SK-N-SH treated with all-trans-retinoic acid at 6 μM for 48 hours (cell line): ENCODE data around the gene MAGEC1.

Experiments used
- ATAC-seq: fragments of 200-7000 bp; cut with Tn5 transposase; 3 replicates; pipeline ENCODE4 v1.9.1; 2020; ENCODE audit warnings: mild to moderate bottlenecking, moderate library complexity
- ARNTL ChIP-seq: fragments of 450-650 bp; formaldehyde crosslinking; IDR thresholded peaks from 2 replicates; pipeline ENCODE4 v1.5.0; 2020; ENCODE audit warnings: low read depth, mild to moderate bottlenecking, moderate library complexity, borderline replicate concordance
- BACH2 ChIP-seq: fragments of 250-450 bp; sonication (Bioruptor Pico); IDR thresholded peaks from 2 replicates; pipeline ENCODE4 v1.9.0; 2021; ENCODE audit warnings: mild to moderate bottlenecking, borderline replicate concordance
- CREB5 ChIP-seq: fragments of 250-450 bp; sonication (Bioruptor Pico); IDR thresholded peaks from 2 replicates; pipeline ENCODE4 v1.5.1; 2020; ENCODE audit warnings: low read depth, mild to moderate bottlenecking, moderate library complexity
- CSDC2 ChIP-seq: fragments of 250-450 bp; sonication (Bioruptor Pico); IDR thresholded peaks from 2 replicates; pipeline ENCODE4 v1.5.0; 2020; ENCODE audit warnings: mild to moderate bottlenecking, moderate library complexity
- ESRRG ChIP-seq: fragments of 250-450 bp; sonication (Bioruptor Pico); IDR thresholded peaks from 2 replicates; pipeline ENCODE4 v1.6.1; 2021; ENCODE audit warnings: mild to moderate bottlenecking
- GLIS3 ChIP-seq: fragments of 250-450 bp; sonication (Bioruptor Pico); IDR thresholded peaks from 2 replicates; pipeline ENCODE4 v1.5.0; 2020; ENCODE audit warnings: mild to moderate bottlenecking, moderate library complexity
- OSR1 ChIP-seq: fragments of 250-450 bp; sonication (Bioruptor Pico); IDR thresholded peaks from 2 replicates; pipeline ENCODE4 v1.8.0; 2022; ENCODE audit warnings: moderate library complexity, mild to moderate bottlenecking, inconsistent platforms
- PATZ1 ChIP-seq: fragments of 250-450 bp; sonication (Bioruptor Pico); IDR thresholded peaks from 2 replicates; pipeline ENCODE4 v1.8.0; 2020; ENCODE audit warnings: mild to moderate bottlenecking, moderate library complexity, borderline replicate concordance
- POU6F1 ChIP-seq: fragments of 250-450 bp; sonication (Bioruptor Pico); IDR thresholded peaks from 2 replicates; pipeline ENCODE4 v1.8.0; 2021; ENCODE audit warnings: low read depth, mild to moderate bottlenecking, moderate library complexity, borderline replicate concordance
- PPARA ChIP-seq: fragments of 250-450 bp; sonication (Bioruptor Pico); IDR thresholded peaks from 2 replicates; pipeline ENCODE4 v1.5.0; 2020; ENCODE audit warnings: mild to moderate bottlenecking, borderline replicate concordance
- RARB ChIP-seq: fragments of 250-450 bp; sonication (Bioruptor Pico); IDR thresholded peaks from 2 replicates; pipeline ENCODE4 v1.8.0; 2021; ENCODE audit warnings: mild to moderate bottlenecking, moderate library complexity
- SNAI2 ChIP-seq: fragments of 250-450 bp; sonication (Bioruptor Pico); IDR thresholded peaks from 2 replicates; pipeline ENCODE4 v1.5.0; 2020; ENCODE audit warnings: mild to moderate bottlenecking, moderate library complexity
- TCF4 ChIP-seq: fragments of 250-450 bp; sonication (Bioruptor Pico); IDR thresholded peaks from 2 replicates; pipeline ENCODE4 v1.8.0; 2021; ENCODE audit warnings: mild to moderate bottlenecking, moderate library complexity, borderline replicate concordance
- TOX ChIP-seq: fragments of 250-450 bp; sonication (Bioruptor Pico); IDR thresholded peaks from 2 replicates; pipeline ENCODE4 v1.8.0; 2021; ENCODE audit warnings: mild to moderate bottlenecking, moderate library complexity, borderline replicate concordance
- TSHZ2 ChIP-seq: fragments of 250-450 bp; sonication (Bioruptor Pico); IDR thresholded peaks from 2 replicates; pipeline ENCODE4 v1.5.0; 2020; ENCODE audit warnings: mild to moderate bottlenecking, moderate library complexity
- ZC3H10 ChIP-seq: fragments of 250-450 bp; sonication (Bioruptor Pico); IDR thresholded peaks from 2 replicates; pipeline ENCODE4 v1.5.1; 2021; ENCODE audit warnings: mild to moderate bottlenecking, moderate library complexity
- ZFP3 ChIP-seq: fragments of 250-450 bp; sonication (Bioruptor Pico); IDR thresholded peaks from 2 replicates; pipeline ENCODE4 v1.5.0; 2020; ENCODE audit warnings: mild to moderate bottlenecking, moderate library complexity
- ZFP30 ChIP-seq: fragments of 450-650 bp; formaldehyde crosslinking; IDR thresholded peaks from 2 replicates; pipeline ENCODE4 v1.5.0; 2022; ENCODE audit warnings: mild to moderate bottlenecking, moderate library complexity
- ZNF565 ChIP-seq: fragments of 450-650 bp; formaldehyde crosslinking; conservative IDR thresholded peaks from 2 replicates; pipeline ENCODE4 v1.5.0; 2020; ENCODE audit warnings: low read depth, mild to moderate bottlenecking, moderate library complexity
- ZNF70 ChIP-seq: fragments of 450-650 bp; formaldehyde crosslinking; IDR thresholded peaks from 2 replicates; pipeline ENCODE4 v1.5.0; 2020; ENCODE audit warnings: mild to moderate bottlenecking, moderate library complexity
- ZNF8 ChIP-seq: fragments of 450-650 bp; formaldehyde crosslinking; IDR thresholded peaks from 2 replicates; pipeline ENCODE4 v1.5.0; 2020; ENCODE audit warnings: mild to moderate bottlenecking, moderate library complexity

The MAGEC1 gene

GRCh38 chrX:141903400-141904155, at the start of gene MAGEC1:
TSS of gene MAGEC1 (plus strand) at chrX:141903894. CDS start at chrX:141905073, 1,179 bp downstream.
- ATAC-seq: peak; percentile 96
- TF ChIP-seq CSDC2 (CRISPR knock-in tag) (no peak), ZC3H10 (no peak), CREB5 (CRISPR knock-in tag) (no peak), ZNF70 (no peak), SNAI2 (no peak), TSHZ2 (CRISPR knock-in tag) (no peak), ZNF8 (CRISPR knock-in tag) (no peak), TOX (CRISPR knock-in tag) (no peak), GLIS3 (CRISPR knock-in tag) (no peak), OSR1 (CRISPR knock-in tag) (no peak), ZNF565 (CRISPR knock-in tag) (no peak), PPARA (CRISPR knock-in tag) (no peak), ZFP3 (no peak), PATZ1 (CRISPR knock-in tag) (no peak), POU6F1 (CRISPR knock-in tag) (no peak), ARNTL (CRISPR knock-in tag) (no peak), RARB (no peak), BACH2 (no peak), ESRRG (CRISPR knock-in tag) (no peak)

GRCh38 chrX:141857479-141857878, 46.2 kb upstream of the MAGEC1 start:
- no peak for TF ChIP-seq CREB5 (CRISPR knock-in tag)
- no peak for TF ChIP-seq BACH2
- no peak for TF ChIP-seq TCF4 (CRISPR knock-in tag)
- TF ChIP-seq ESRRG (CRISPR knock-in tag): no peak
- TF ChIP-seq TSHZ2 (CRISPR knock-in tag): no peak
- no peak for TF ChIP-seq RARB
- TF ChIP-seq ZFP30 (CRISPR knock-in tag): no peak
- no peak for TF ChIP-seq ZNF8 (CRISPR knock-in tag)
- no peak for TF ChIP-seq ZFP3
- no peak for TF ChIP-seq ARNTL (CRISPR knock-in tag)
- TF ChIP-seq PPARA (CRISPR knock-in tag): no peak
- no peak for TF ChIP-seq ZC3H10
- ATAC-seq: no peak
